ENCODE measurements around the gene GCDH.

Gene GCDH

GRCh38 chr19:12939975-12940423 lies 49.0 kb downstream of the GCDH start:
- DNase-seq (ENCODE audit: low read depth in 3 of 3) = no peak

DNA sequence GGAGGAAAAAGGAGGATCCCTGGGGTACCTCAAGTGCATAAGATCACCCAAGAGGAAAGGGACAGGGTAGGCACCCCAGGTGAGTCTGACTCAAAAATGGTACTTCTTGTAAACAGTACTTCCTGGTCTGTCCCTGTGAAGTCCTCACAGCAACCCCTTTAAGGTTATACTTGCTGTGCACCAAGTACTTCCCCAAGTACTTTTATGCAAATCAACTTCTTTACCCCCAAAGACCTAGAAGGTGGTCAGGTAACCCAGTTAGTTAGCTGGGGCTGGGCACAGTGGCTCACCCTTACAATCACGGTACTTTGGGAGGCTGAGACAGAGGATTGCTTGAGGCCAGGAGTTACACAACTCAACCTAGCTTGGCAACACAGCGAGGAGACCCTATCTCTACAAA lies 49.9 kb downstream of the GCDH start:
- DNase-seq (ENCODE audit: low read depth in 3 of 3) = no peak

- no peak for DNase-seq (ENCODE audit: low read depth in 3 of 3)
Measured at GRCh38 chr19:12943437-12944044, 52.6 kb downstream of the GCDH start.

- DNase-seq (ENCODE audit: low read depth in 3 of 3) = no peak
Measured at GRCh38 chr19:12944104-12944674, 53.2 kb downstream of the GCDH start.

DNA sequence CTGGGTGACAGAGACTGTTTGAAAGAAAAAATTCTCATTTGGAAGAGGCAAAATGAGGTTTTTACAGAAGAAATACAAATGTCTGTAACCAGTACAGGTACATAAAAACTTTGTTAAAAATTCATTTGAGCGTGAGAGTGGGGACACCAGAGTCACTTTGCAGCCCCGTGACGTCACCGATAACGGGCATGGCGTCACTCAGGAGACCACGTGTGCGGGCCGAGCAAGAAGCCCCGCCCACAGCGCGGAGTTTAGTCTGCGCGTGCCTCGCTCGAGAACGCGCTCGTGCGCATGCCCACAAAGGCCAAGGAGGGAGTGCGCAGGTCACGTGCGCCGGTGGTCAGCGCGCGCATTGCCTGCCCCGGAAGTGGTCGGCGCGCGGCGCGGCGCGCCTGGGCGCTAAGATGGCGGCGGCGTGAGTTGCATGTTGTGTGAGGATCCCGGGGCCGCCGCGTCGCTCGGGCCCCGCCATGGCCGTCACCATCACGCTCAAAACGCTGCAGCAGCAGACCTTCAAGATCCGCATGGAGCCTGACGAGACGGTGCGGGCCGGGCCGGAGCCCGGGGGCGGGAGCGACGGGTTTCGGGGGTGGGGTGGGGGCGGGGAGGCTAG lies 54.6 kb downstream of the GCDH start, which contains the start of gene RAD23A:
RAD23A (plus strand) TSS at position 384 of the 613 bp plus-strand sequence; CDS start at position 471, 87 bp downstream.
- peak; percentile 97 to 98 (median 98) for DNase-seq (ENCODE audit: low read depth in 3 of 3)

DNA sequence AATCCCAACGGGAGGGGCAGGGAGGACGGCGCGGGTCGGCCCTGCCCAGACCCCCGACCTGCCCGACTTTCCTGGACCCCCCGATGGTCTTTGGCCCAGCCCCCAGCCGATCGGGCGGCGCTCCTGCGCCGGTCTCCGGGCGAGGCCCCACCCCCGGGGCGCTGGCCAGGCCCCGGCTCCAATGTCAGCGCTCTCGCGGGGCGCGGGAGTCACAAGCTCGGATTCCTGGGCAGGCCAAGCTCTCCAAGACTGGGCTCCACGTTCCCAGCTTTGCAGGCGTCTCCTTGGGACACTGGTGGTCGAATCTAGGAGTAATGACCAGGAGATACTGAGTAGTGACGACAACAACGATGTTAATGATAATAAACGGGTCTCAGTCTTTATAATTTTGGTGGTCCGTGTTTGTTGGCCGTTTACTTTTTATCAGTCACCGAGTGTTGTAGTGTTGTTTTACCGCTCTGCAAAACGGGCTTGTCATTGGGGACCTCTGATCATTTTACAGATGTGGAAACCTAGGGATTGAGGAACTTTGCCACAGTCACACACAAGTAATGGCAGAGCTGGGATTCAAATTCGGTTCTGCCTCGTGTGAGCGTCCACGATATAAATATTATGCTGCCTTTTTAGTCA lies 55.2 kb downstream of the GCDH start:
- DNase-seq (ENCODE audit: low read depth in 3 of 3) = peak; percentile 24 to 47 (median 29)

- DNase-seq (ENCODE audit: low read depth in 3 of 3) = no peak
Measured at GRCh38 chr19:12946731-12947496, 56.0 kb downstream of the GCDH start.

DNA sequence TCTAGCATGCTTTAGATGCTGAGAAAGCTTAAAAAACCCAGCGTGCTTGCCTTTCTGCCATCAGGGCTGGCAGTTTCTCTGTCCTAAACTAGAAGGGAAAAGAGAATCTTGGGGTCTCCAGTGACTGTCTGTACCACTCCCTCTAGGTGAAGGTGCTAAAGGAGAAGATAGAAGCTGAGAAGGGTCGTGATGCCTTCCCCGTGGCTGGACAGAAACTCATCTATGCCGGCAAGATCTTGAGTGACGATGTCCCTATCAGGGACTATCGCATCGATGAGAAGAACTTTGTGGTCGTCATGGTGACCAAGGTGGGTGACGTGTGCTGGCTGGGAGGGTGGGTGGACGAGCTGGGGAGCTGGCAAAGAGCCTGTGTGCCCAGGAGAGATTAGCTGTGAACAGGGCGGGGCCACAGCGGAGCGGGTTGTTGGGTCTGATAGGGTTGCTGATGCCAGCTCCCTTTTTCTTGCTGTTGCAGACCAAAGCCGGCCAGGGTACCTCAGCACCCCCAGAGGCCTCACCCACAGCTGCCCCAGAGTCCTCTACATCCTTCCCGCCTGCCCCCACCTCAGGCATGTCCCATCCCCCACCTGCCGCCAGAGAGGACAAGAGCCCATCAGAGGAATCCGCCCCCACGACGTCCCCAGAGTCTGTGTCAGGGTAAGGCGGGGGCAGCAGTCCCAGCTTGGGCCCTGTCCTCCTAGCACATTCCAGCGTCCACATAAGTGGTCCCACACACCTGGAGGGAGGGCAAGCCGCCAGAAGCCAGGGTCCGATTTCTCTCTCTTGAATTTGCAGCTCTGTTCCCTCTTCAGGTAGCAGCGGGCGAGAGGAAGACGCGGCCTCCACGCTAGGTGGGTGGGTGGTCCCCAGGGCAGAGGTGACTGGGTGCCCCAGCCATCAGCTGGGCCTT lies 57.0 kb downstream of the GCDH start:
- no peak for DNase-seq (ENCODE audit: low read depth in 3 of 3)

DNA sequence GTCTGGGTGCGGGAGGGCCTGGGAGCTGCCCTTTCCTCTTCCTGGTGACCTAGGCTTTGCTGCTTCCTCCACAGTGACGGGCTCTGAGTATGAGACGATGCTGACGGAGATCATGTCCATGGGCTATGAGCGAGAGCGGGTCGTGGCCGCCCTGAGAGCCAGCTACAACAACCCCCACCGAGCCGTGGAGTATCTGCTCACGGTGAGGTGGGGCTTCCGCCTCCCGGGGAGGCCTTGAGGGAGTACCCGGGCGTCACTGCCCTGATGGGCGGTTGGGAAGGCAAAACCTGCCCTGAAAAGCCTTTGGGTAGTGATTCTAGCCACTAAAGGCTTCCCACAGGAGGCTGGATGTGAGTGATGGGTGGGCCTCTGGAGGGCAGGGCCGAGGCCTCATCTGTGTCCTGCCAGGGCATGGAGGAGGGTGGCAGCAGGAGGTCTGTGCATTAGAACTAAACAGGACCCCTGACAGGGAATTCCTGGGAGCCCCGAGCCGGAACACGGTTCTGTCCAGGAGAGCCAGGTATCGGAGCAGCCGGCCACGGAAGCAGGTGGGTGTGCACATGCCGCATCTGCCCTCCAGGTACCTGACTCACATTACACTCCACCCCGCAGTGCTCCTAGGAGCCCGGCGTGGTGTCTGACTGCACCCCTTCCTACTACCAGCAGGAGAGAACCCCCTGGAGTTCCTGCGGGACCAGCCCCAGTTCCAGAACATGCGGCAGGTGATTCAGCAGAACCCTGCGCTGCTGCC lies 57.8 kb downstream of the GCDH start:
- no peak for DNase-seq (ENCODE audit: low read depth in 3 of 3)

Measured in stimulated activated CD4-positive, alpha-beta T cell treated with anti-CD3 and anti-CD28 coated beads, TNF-alpha, amount 100 ng/mL, for 24 hours (primary cell).